SHP77 (cell line): ENCODE measurements around the gene NEK8.
"Not testable (repeated sequence)": the region's sequence is repeated elsewhere in the genome, so short reads cannot be mapped to it uniquely, and the experiment has no call there.

Source experiments
- DNase-seq, 2 experiments: peaks; one replicate each; lab custom pipeline; 2025; lab: John Stamatoyannopoulos, UW

NEK8 gene

DNA sequence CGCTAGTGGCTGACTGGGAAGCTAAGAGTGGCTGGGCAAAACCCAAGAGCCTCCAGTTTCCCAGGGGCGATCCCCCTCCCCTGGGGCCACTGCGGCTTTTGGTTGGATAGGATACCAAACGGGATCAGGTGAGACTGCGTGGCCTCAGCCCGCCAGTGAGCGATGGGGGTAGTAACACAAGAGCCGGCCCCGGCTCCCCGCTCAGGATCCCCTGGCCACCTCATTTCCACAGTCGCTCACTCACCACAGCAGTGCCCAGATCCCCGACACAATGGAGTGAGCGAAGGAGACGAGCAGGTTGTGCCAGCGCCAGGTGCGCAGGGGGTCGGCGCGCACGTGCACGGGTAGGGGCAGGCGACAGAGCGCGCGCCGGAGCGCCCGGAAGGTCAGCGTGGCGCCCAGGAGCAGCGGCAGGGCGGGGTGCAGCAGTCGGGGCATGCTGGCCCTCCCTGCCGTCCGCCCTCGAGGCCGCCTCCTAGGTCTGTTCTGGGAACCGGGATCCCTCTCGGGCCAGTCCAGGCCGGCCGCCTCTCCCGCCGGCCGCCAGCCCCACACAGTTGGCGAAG lies 2.8 kb upstream of the NEK8 start:
- peak; percentile 75 to 76 for DNase-seq

GRCh38 chr17:28726226-28726626 lies 2.4 kb upstream of the NEK8 start, which contains the start of gene TLCD1:
TSS of gene TLCD1 (minus strand) at chr17:28726233. CDS start at chr17:28726097, 136 bp downstream.
- DNase-seq: peak; percentile 64 to 74

- DNase-seq: peak; percentile 93 to 94
These were observed 1.7 kb upstream of the NEK8 start for GRCh38 chr17:28726627-28727491.

- no peak for DNase-seq
These were observed 1.4 kb downstream of the NEK8 start for GRCh38 chr17:28729950-28730330.

GRCh38 chr17:28733346-28733745 lies 4.8 kb downstream of the NEK8 start:
- DNase-seq: no peak

DNA sequence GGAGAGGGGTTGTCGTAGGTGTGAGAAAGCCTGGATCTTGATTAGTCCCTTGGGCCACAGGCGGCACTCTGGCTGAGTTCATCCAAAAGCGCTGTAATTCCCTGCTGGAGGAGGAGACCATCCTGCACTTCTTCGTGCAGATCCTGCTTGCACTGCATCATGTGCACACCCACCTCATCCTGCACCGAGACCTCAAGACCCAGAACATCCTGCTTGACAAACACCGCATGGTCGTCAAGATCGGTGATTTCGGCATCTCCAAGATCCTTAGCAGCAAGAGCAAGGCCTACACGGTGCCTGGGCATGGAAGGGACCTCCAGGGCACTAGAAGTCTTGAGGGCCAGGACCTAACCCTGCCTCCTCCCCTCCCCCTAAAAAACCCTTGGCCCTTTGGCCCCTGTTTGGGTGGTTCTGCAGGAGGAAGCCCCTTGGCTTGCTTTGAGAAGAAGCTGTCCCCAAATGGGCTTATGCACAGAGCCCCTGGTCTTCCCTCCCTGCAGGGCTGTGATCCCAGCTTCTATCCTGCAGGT lies 6.2 kb downstream of the NEK8 start:
- DNase-seq: no peak

DNA sequence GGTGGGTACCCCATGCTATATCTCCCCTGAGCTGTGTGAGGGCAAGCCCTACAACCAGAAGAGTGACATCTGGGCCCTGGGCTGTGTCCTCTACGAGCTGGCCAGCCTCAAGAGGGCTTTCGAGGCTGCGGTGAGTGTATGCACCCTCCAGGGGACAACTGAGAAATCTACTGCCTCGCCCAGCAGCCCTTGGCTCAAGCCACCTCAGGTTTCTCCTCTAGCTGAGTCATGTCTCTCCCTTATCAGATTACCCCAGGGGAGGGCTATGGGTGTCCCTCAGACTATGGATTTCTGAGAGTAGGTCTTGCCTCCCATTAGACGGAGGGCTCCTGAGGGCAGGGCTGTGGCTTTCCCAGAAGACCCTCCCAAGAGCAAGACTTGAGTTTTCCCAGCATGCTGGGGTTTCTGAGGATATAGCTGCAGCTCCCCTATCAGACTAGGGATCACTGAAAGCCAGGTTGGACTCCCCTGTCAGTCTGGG lies 6.7 kb downstream of the NEK8 start:
- DNase-seq: no peak

DNA sequence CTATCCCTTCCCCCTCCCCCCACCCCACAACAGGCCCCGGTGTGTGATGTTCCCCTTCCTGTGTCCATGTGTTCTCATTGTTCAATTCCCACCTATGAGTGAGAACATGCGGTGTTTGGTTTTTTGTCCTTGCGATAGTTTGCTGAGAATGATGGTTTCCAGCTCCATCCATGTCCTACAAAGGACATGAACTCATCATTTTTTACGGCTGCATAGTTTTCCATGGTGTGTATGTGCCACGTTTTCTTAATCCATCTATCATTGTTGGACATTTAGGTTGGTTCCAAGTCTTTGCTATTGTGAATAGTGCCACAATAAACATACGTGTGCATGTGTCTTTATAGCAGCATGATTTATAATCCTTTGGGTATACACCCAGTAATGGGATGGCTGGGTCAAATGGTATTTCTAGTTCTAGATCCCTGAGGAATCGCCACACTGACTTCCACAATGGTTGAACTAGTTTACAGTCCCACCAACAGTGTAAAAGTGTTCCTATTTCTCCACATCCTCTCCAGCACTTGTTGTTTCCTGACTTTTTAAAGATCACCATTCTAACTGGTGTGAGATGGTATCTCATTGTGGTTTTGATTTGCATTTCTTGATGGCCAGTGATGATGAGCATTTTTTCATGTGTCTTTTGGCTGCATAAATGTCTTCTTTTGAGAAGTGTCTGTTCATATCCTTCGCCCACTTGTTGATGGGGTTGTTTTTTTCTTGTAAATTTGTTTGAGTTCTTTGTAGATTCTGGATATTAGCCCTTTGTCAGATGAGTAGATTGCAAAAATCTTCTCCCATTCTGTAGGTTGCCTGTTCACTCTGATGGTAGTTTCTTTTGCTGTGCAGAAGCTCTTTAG lies 7.6 kb downstream of the NEK8 start:
- DNase-seq: not testable (repeated sequence)

DNA sequence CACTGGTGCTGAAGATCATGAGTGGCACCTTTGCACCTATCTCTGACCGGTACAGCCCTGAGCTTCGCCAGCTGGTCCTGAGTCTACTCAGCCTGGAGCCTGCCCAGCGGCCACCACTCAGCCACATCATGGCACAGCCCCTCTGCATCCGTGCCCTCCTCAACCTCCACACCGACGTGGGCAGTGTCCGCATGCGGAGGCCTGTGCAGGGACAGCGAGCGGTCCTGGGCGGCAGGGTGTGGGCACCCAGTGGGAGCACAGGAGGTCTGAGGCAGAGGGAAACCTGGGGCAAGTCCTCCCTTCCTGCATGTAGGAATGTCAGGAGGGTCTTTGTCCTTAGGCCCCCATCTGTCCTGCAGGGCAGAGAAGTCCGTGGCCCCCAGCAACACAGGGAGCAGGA lies 8.7 kb downstream of the NEK8 start:
- no peak for DNase-seq

DNA sequence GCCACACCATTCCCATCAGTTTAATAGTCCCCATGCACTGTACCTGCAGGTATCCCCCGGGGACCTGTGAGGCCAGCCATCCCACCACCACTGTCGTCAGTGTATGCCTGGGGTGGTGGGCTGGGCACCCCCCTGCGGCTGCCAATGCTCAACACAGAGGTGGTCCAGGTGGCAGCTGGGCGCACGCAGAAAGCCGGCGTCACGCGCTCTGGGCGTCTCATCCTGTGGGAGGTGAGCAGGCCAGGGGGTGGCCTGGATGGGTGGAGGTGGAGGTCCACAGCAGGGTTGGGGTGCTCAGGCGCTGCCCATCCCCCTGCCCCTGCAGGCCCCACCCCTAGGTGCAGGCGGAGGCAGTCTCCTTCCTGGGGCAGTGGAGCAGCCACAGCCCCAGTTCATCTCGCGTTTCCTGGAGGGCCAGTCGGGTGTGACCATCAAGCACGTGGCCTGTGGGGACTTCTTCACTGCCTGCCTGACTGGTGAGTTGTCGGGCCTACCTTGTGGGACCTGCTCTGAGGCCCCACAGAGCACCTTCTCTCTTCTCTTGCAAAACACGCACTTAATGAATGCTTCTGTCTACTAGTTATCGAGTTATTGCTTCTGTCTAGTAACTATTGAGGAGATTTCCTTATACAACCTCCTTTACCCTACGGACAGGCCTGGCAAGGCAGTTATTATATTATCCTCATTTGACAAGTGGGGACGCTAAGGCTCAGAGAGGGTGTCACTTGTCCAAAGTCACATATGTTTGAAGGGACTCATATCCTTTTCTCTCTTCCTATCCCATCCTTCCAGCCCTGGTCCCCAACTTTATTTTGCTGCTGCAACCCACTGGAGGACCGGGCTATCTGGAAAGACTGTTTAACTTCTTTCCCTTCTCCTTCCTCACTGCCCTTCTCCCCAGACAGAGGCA lies 9.4 kb downstream of the NEK8 start:
- no peak for DNase-seq

DNA sequence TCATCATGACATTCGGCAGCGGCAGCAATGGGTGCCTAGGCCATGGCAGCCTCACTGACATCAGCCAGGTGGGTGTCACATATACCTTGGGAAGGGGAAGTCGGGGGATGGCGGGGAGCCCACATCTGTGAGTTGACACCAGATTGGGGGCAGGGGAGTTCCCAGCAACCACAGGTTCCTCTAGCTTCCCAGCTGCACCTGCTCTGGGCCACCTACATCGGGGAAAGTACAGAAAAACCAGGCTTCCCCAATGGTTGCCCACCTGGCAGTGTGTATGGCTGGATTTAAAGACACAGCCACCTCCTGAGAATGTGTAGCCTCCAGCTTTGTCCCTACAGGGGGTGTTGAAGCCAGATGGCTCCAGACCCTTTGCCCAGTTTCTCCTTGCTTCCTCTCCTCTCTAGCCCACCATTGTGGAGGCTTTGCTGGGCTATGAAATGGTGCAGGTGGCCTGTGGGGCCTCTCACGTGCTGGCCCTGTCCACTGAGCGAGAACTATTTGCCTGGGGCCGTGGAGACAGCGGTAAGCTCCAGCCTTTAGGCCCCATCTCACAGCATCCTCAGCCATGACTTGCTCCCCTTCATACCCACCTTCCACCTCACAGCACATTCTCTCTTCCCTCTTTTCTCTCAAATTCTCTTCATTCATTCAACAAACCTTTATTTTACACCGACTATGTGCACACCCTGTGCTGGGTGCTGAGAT lies 10.2 kb downstream of the NEK8 start:
- no peak for DNase-seq

- DNase-seq: no peak
These were observed 12.1 kb downstream of the NEK8 start for GRCh38 chr17:28740406-28741357.

DNA sequence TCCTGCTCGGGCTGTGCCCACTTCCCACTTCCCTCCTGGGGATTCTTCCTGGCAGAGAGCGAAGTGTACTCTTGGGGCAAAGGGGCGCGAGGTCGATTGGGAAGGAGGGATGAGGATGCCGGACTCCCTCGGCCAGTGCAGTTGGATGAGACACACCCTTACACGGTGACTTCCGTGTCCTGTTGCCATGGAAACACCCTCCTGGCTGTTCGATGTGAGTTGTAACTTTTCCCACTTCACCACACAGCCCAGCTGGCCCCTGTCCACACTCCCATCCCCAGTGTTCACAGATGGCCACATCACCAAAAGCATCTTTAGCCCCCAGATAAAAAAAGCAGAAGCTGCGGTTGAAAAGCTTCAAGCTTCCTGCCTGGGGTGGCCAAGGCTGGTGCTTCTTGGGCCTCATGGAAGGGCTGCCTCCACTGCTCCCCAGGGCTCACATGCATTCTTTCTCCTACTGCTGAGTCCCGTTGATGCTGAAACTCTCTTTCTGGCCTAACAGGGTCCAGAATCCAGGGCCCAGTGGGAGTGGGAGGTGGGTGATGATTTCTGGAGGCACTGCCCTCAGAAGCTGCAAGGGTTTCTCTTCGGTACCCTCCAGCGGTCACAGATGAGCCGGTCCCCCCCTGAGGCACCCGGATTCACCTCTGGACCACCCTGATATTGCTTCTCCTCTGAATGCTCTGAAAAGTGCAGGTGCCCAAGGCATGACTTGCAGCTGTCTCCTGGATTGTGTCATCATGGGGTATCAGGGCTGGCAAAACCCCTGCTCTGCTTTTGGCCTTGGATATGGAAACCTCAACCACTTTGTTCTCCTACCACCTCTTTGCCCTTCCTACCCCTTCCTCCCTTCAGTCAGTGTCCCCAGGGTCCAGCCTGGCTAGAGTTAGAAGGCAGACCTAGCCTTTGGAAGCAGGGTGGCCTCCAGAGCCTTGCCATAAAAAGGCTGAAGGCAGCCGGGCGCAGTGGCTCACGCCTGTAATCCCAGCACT lies 13.1 kb downstream of the NEK8 start:
- no peak for DNase-seq

GRCh38 chr17:28743243-28744103 lies 14.9 kb downstream of the NEK8 start, which contains the start of gene TRAF4:
TSS of gene TRAF4 (plus strand) at chr17:28744011. CDS start at chr17:28744113, 102 bp downstream.
- DNase-seq: peak; percentile 72 to 79

- DNase-seq: peak in 1 of 2 experiments; percentile 8
These were observed 15.8 kb downstream of the NEK8 start for GRCh38 chr17:28744104-28744971.
